Measurements from ENCODE around the gene MFSD2A. TPM values are rescaled to one million over a fixed set of nuclear protein-coding genes. Genes with fewer than 3 reads are reported as not detected.

The MFSD2A gene
- total and polyA plus RNA-seq, 9 of the 15 experiments (the other 6 are each of a cell fraction or from before 2014, with no cell fraction given), result 0.06 to 0.40 (median 0.15) TPM; not detected in 4

- Histone ChIP-seq H3K27me3 (ENCODE audit: control insufficient read depth in 2 of 2, insufficient read depth in 2 of 2, low read length in 2 of 2) (peaks cover 13 to 61% of the 10 kb centered on the region in 2 experiments), H3K9ac (ENCODE audit: insufficient read depth in 1 of 2, low read depth in 2 of 2, low read length in 2 of 2) (no peak overlapping the region), H3K4me1 (replicated peaks in 1 of 2; ENCODE audit: control insufficient read depth in 2 of 2, insufficient read depth in 2 of 2, low read length in 2 of 2) (no peaks in the 10 kb centered on the region), H3K27ac (ENCODE audit: extremely low read depth, low read depth, low read length) (no peak overlapping the region), H2AFZ (ENCODE audit: low read depth, low read length) (no peak overlapping the region), H3K4me3 (no peak overlapping the region), H3K9me1 (ENCODE audit: control insufficient read depth, insufficient read depth, low read length) (no peaks in the 10 kb centered on the region), H4K20me1 (replicated peaks; ENCODE audit: control insufficient read depth, insufficient read depth, low read length) (no peaks in the 10 kb centered on the region), H3K79me2 (ENCODE audit: control insufficient read depth, insufficient read depth, low read length) (no peaks in the 10 kb centered on the region), H3K9me3 (replicated peaks; ENCODE audit: control insufficient read depth, insufficient read depth, low read depth, low read length) (no peaks in the 10 kb centered on the region), H3K36me3 (ENCODE audit: control insufficient read depth, insufficient read depth, low read length) (no peaks in the 10 kb centered on the region), H3K4me2 (ENCODE audit: insufficient read depth, low read length) (no peak overlapping the region)
- FAIRE-seq (no peak), DNase-seq (ENCODE audit: extremely low read depth in 1 of 4, low spot score in 3 of 4) (no peak), ATAC-seq (no peak)
- POLR2A ChIA-PET, result interaction anchor here (0.7 to 1.5 kb wide), 2 partner anchors 30 to 83 kb away, joined by 3 read pairs; no protein-coding TSS in a partner anchor
- in situ Hi-C loops (cut with MboI), result no loop called here
- CTCF ChIA-PET (ENCODE audit: low intra/inter-chr PET ratio), result no interaction called here
- intact Hi-C loops (cut with micrococcal nuclease), result no loop called here
- no peak for TF ChIP-seq COPS2 (conservative IDR thresholded peaks at IDR 0.05)
- no peak for TF ChIP-seq CEBPB (tag; IDR thresholded peaks at IDR 0.05)
- no peak for TF ChIP-seq POLR3A (IDR thresholded peaks at IDR 0.05; ENCODE audit: borderline replicate concordance, extremely low read depth, insufficient read depth, insufficient read length)
- TF ChIP-seq ZNF717 (CRISPR knock-in tag; IDR thresholded peaks at IDR 0.05), result no peak
- TF ChIP-seq SAFB (IDR thresholded peaks at IDR 0.05; ENCODE audit: borderline replicate concordance, low read depth, low read length), result no peak
- no peak for TF ChIP-seq HMGN3 (IDR thresholded peaks at IDR 0.05; ENCODE audit: borderline replicate concordance, extremely low read depth, insufficient read length, low read depth, low read length)
- TF ChIP-seq SUPT5H (IDR thresholded peaks at IDR 0.05), result no peak
- TF ChIP-seq TRIM24 (IDR thresholded peaks at IDR 0.05), result no peak
- TF ChIP-seq TRIM28 (IDR thresholded peaks at IDR 0.05), result no peak
- WGBS (ENCODE audit: insufficient coverage, low coverage, missing lambda C conversion rate), result 2% methylated on average over 7 of the region's 7 CpGs
- BruUV-seq (replicated peaks), result no TSS peak
These were observed 25.9 kb upstream of the MFSD2A start for GRCh38 chr1:39928809-39929587.

All from K562 (cell line).